Kidney epithelial cell (primary cell): ENCODE measurements around the gene REEP1. TPM values are rescaled to one million over a fixed set of nuclear protein-coding genes. Genes with fewer than 3 reads are reported as not detected.

Experiments
- DNase-seq: peaks from one replicate; pipeline ENCODE4 v3.0.0-alpha.2; 2010; ENCODE audit warnings: low read depth
- H3K27me3 ChIP-seq: 2 replicates; pipeline ENCODE4 v1.6.0; 2011; ENCODE audit warnings: low read length; ENCODE audit not compliant: control insufficient read depth, insufficient read depth
- H3K36me3 ChIP-seq: 2 replicates; pipeline ENCODE4 v1.5.1; 2011; ENCODE audit warnings: low read length; ENCODE audit not compliant: control insufficient read depth, insufficient read depth
- H3K4me3 ChIP-seq: 2 replicates; pipeline ENCODE4 v1.5.1; 2011; ENCODE audit warnings: low read depth, mild to moderate bottlenecking, control low read depth, low read length
- total RNA-seq: library from RNA; depleted of rRNA; stranded (reverse); fragments of >200 nt; gene quantifications from 2 replicates; pipeline ENCODE4 v1.2.3, GENCODE V29; 2015
- TF ChIP-seq, protein P1 (sequence below): IDR thresholded peaks from 2 replicates; pipeline ENCODE4 v1.5.1; 2011; ENCODE audit warnings: mild to moderate bottlenecking, moderate library complexity, low read length, control low read depth, inconsistent platforms; ENCODE audit not compliant: insufficient read depth, poor library complexity, severe bottlenecking

Gene REEP1
- total RNA-seq, 1 donor from 2014 or later: 1.3 TPM

DNA sequence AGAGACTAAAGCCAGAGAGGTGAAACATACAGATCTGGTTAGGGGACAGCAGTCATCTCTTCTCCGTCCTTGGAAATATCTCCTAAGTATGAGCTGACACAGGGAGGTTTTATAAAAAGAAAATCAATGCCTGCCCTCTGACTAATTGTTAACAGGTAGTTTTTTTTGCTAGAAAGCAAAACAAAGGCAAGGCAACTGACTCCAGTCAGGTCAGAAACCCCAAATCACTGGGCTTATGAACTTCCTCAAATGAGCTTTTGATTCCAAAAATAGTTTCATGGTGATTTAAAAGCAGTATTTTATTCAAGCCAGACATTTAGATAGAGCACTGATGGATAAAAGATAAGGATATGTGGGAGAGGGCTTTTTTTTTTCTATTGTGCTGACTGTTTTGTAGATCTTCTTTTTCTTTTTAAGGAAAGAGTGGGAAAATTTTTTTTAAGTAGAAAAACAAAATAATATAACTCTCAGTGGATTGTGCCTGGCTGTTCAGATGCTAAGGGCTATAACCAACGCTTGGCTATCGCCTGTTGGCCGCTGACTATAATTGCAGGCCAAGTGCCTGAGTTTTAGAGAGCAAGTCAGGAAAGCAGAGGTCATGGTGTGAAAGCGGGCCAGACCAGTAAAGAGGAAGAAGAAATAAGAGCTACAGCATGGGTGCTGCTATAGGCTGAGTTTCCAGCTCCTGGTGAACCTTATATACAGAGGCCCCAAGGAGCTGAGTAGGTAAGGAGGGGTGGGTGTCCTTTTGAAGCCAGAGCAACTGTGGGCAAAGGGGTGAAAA is 93.3 kb downstream of the REEP1 start:
- H3K36me3 ChIP-seq: no peaks in the 10 kb centered on the region
- no peaks in the 10 kb centered on the region for H3K27me3 ChIP-seq
- TF ChIP-seq, protein P1, sequence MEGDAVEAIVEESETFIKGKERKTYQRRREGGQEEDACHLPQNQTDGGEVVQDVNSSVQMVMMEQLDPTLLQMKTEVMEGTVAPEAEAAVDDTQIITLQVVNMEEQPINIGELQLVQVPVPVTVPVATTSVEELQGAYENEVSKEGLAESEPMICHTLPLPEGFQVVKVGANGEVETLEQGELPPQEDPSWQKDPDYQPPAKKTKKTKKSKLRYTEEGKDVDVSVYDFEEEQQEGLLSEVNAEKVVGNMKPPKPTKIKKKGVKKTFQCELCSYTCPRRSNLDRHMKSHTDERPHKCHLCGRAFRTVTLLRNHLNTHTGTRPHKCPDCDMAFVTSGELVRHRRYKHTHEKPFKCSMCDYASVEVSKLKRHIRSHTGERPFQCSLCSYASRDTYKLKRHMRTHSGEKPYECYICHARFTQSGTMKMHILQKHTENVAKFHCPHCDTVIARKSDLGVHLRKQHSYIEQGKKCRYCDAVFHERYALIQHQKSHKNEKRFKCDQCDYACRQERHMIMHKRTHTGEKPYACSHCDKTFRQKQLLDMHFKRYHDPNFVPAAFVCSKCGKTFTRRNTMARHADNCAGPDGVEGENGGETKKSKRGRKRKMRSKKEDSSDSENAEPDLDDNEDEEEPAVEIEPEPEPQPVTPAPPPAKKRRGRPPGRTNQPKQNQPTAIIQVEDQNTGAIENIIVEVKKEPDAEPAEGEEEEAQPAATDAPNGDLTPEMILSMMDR: no peak
- DNase-seq: no peak
- H3K4me3 ChIP-seq: no peak overlapping the region

DNA sequence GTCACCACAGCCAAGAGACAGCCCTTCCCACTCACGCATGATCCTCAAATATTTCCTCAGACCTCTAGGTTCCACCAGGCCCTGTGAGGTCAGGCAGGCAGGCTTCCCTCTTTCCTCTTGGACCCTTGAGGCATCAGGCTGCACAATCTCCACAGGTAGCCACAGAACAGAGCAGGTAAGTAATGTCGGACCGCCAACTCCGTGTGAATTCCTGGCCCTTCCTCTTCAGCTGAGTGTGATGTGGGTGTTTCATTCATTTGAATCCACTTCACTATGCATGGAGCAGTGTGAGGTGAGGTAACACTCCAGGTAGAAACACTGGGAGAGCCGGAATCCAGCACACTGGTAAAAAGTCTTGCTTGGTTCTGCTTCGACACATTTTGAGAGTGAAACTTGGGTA is 94.2 kb downstream of the REEP1 start:
- Histone ChIP-seq H3K36me3 (no peaks in the 10 kb centered on the region), H3K27me3 (no peaks in the 10 kb centered on the region), H3K4me3 (no peak overlapping the region)
- TF ChIP-seq, protein P1: no peak
- no peak for DNase-seq

DNA sequence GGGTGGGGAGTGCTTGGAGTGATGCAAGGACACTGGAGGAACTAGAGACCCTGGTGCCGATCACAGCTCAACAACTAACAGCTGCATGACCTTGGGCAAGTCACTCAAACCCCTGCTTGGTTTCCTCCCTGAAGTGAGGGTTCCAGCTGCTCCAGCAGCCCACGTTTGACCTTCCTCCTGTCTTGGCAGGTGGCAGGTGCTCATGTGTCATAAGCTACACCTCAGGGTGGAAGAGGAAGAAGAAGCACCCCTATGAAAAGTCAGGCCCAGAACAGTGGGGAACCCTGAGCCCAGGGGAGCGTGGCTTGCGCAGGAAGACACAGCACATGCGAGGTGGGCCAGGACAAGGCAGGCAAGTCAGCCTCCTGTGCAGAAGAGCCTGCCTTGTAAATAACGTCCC is 95.8 kb downstream of the REEP1 start:
- Histone ChIP-seq H3K36me3 (no peaks in the 10 kb centered on the region), H3K4me3 (no peak overlapping the region), H3K27me3 (no peaks in the 10 kb centered on the region)
- DNase-seq: no peak
- TF ChIP-seq, protein P1: no peak

DNA sequence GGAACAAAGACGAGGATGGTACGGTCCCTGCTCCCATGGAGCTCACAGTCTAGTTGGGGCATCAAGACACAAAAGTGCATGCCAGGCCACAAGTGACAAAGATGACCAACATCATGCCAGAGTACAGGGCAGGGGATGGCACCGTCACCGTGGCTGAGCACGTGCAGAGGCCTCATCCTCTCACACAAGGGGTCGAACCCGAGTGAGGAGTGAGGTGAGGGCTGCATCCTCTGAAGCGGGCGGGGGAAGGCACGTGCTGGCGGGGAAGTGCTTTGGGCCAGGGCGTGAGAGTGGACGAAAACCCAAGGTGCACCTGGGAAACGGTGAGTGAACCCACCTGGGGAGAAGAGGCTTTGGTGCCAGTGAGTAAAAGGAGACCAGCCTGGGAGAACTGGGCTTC is 97.2 kb downstream of the REEP1 start:
- Histone ChIP-seq H3K4me3 (no peak overlapping the region), H3K27me3 (no peaks in the 10 kb centered on the region), H3K36me3 (no peaks in the 10 kb centered on the region)
- TF ChIP-seq, protein P1: no peak
- no peak for DNase-seq

DNA sequence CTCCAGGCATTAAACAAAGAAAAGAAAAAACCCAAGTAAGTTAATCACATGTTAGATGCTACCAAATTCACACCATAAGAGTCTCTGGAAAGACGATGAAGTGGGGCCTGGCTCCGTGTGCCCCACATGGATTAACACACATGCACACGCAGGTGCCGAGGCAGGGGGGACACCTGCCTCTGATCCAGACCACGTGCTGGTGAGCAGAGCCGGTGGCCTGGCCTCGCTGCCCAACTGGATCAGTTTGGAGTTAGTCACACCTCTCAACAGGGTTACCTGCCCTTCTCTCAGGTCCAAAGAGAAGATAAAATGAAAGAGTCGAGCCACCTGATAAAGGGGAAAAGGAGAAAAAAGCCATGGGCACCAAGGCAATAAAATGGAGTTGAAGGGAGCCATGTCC is 97.7 kb downstream of the REEP1 start:
- no peaks in the 10 kb centered on the region for H3K36me3 ChIP-seq
- H3K4me3 ChIP-seq: no peak overlapping the region
- H3K27me3 ChIP-seq: no peaks in the 10 kb centered on the region
- DNase-seq: no peak
- TF ChIP-seq, protein P1: no peak

DNA sequence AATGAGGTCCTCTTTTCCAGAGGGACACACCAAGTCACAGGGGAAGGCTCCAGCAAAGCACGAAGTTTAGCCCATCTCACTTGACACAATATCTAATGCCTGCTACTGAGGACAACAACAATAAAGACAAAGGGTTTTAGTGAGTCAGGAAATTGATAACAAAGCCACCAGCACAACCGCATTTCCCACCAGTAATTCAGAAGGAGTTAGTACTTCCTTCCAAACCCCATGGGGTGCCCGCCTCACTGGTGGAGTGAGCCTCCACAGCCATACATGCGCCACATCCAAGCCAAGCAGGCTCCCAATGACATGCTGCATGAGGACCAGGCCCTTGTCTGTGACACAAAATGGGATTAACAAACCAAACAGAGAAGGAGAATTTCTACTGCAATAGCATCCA is 98.1 kb downstream of the REEP1 start:
- no peaks in the 10 kb centered on the region for H3K27me3 ChIP-seq
- no peak for DNase-seq
- H3K4me3 ChIP-seq: no peak overlapping the region
- TF ChIP-seq, protein P1: no peak
- no peaks in the 10 kb centered on the region for H3K36me3 ChIP-seq
